Measurements from ENCODE around the gene TNFSF18.

TNFSF18 gene

GRCh38 chr1:173044656-173045055 lies 6.1 kb downstream of the TNFSF18 start:
- Histone ChIP-seq H3K9me3 (replicated peaks; ENCODE audit: insufficient read depth, low read length) (no peaks in the 10 kb centered on the region), H3K27me3 (replicated peaks; ENCODE audit: insufficient read depth, low read length) (peaks cover 9% of the 10 kb centered on the region), H3K79me2 (ENCODE audit: low read length) (no peaks in the 10 kb centered on the region), H3K4me1 (ENCODE audit: low read length) (no peaks in the 10 kb centered on the region), H2AFZ (ENCODE audit: low read length) (no peak overlapping the region), H3K9ac (ENCODE audit: low read length) (no peak overlapping the region), H3K27ac (ENCODE audit: low read length) (no peak overlapping the region), H4K20me1 (ENCODE audit: insufficient read depth, low read length) (no peaks in the 10 kb centered on the region), H3K4me2 (ENCODE audit: low read depth, low read length) (no peak overlapping the region), H3K4me3 (ENCODE audit: low read length) (no peak overlapping the region), H3K9me2 (replicated peaks; ENCODE audit: insufficient read depth, low read length) (no peaks in the 10 kb centered on the region), H3K36me3 (replicated peaks; ENCODE audit: insufficient read depth, low read length) (no peaks in the 10 kb centered on the region), H3F3A (ENCODE audit: insufficient read depth, low read length) (no peaks in the 10 kb centered on the region)
- no peak for DNase-seq
- no peak for TF ChIP-seq EZH2phosphoT487 (IDR thresholded peaks at IDR 0.05; ENCODE audit: low read length)
- no peak for TF ChIP-seq CTCF (IDR thresholded peaks at IDR 0.05; ENCODE audit: low read length)
- no peak for TF ChIP-seq EZH2 (optimal IDR thresholded peaks at IDR 0.05; ENCODE audit: low read depth, low read length)

- no peaks in the 10 kb centered on the region for H3K79me2 ChIP-seq (ENCODE audit: low read length)
- H3K9ac ChIP-seq (ENCODE audit: low read length), result no peak overlapping the region
- no peaks in the 10 kb centered on the region for H4K20me1 ChIP-seq (ENCODE audit: insufficient read depth, low read length)
- no peaks in the 10 kb centered on the region for H3K9me3 ChIP-seq (replicated peaks; ENCODE audit: insufficient read depth, low read length)
- H3F3A ChIP-seq (ENCODE audit: insufficient read depth, low read length), result no peaks in the 10 kb centered on the region
- DNase-seq, result no peak
- no peak overlapping the region for H3K4me2 ChIP-seq (ENCODE audit: low read depth, low read length)
- H3K36me3 ChIP-seq (replicated peaks; ENCODE audit: insufficient read depth, low read length), result no peaks in the 10 kb centered on the region
- no peak overlapping the region for H3K27ac ChIP-seq (ENCODE audit: low read length)
- H3K4me1 ChIP-seq (ENCODE audit: low read length), result peaks cover 8% of the 10 kb centered on the region
- peaks cover 11% of the 10 kb centered on the region for H3K27me3 ChIP-seq (replicated peaks; ENCODE audit: insufficient read depth, low read length)
- no peaks in the 10 kb centered on the region for H3K9me2 ChIP-seq (replicated peaks; ENCODE audit: insufficient read depth, low read length)
- TF ChIP-seq EZH2phosphoT487 (IDR thresholded peaks at IDR 0.05; ENCODE audit: low read length) (no peak), CTCF (IDR thresholded peaks at IDR 0.05; ENCODE audit: low read length) (no peak)
- no peak overlapping the region for H2AFZ ChIP-seq (ENCODE audit: low read length)
- no peak overlapping the region for H3K4me3 ChIP-seq (ENCODE audit: low read length)
These were observed 7.5 kb downstream of the TNFSF18 start for GRCh38 chr1:173043253-173043652.

- no peak for TF ChIP-seq CTCF (IDR thresholded peaks at IDR 0.05; ENCODE audit: low read length)
- no peak for TF ChIP-seq EZH2 (optimal IDR thresholded peaks at IDR 0.05; ENCODE audit: low read depth, low read length)
- TF ChIP-seq EZH2phosphoT487 (IDR thresholded peaks at IDR 0.05; ENCODE audit: low read length), result no peak
- Histone ChIP-seq H3K27me3 (replicated peaks; ENCODE audit: insufficient read depth, low read length) (peaks cover 15% of the 10 kb centered on the region), H2AFZ (ENCODE audit: low read length) (no peak overlapping the region), H4K20me1 (ENCODE audit: insufficient read depth, low read length) (no peaks in the 10 kb centered on the region), H3K4me3 (ENCODE audit: low read length) (no peak overlapping the region), H3K4me2 (ENCODE audit: low read depth, low read length) (no peak overlapping the region), H3K27ac (ENCODE audit: low read length) (no peak overlapping the region), H3K9ac (ENCODE audit: low read length) (no peak overlapping the region), H3K9me3 (replicated peaks; ENCODE audit: insufficient read depth, low read length) (no peaks in the 10 kb centered on the region), H3F3A (ENCODE audit: insufficient read depth, low read length) (no peaks in the 10 kb centered on the region), H3K36me3 (replicated peaks; ENCODE audit: insufficient read depth, low read length) (no peaks in the 10 kb centered on the region), H3K4me1 (ENCODE audit: low read length) (peaks cover 8% of the 10 kb centered on the region), H3K9me2 (replicated peaks; ENCODE audit: insufficient read depth, low read length) (no peaks in the 10 kb centered on the region), H3K79me2 (ENCODE audit: low read length) (no peaks in the 10 kb centered on the region)
- no peak for DNase-seq
These were observed 7.9 kb downstream of the TNFSF18 start for GRCh38 chr1:173042806-173043205.
